HuH-7.5 (cell line): ENCODE measurements around the gene POLR3GL.
"Not testable (repeated sequence)": the region's sequence is repeated elsewhere in the genome, so short reads cannot be mapped to it uniquely, and the experiment has no call there.

Experiments used
- DNase-seq: peaks from one replicate; pipeline ENCODE4 v3.0.0; 2011; ENCODE audit warnings: low spot score

The POLR3GL gene, protein sequence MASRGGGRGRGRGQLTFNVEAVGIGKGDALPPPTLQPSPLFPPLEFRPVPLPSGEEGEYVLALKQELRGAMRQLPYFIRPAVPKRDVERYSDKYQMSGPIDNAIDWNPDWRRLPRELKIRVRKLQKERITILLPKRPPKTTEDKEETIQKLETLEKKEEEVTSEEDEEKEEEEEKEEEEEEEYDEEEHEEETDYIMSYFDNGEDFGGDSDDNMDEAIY

DNA sequence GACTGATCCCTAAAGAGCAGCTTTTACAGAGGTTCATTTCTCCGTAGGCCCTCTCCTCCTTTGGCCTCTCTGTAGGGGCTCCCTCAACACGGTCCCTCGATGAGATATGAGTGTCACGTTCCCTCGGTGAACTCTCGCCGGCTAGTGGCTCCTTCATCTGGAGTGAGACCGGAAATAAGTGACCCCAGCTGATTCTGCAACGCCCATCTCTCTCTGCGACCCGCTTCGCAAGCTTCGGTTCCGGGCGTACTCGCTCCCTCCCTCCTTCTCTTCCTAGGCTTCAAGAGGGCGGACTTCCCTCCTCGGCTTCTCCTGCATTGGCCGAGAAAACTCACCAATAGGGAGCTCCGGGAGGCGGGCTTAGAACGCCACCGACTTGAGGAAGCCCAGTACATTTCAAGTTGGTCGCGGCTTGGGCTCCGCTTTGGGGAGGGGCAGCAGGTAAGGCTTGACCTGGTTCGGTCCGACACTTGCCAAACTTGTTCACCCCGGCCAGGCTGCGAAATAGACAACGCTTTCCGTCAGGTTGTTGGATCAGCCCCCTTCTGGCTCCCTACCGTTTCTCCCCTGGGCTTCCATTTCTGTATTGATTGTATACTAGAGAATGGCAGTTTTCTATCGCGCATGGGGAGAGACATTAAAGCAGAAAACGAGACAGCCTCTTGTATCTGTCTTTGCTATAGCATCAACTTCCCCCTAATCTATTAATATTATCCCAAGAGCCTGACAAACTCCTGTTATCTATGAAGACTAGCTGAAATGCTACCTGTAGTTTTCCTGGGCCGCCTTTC, at the start of gene POLR3GL, which contains the start of gene ANKRD34A:
POLR3GL (plus strand) TSS at position 363 of the 791 bp plus-strand sequence. CDS start 10,176 bp downstream, outside the sequence.
ANKRD34A (minus strand) TSS at position 248 of the 791 bp plus-strand sequence. CDS start 2,816 bp downstream, outside the sequence.
- DNase-seq = peak; percentile 93

DNA sequence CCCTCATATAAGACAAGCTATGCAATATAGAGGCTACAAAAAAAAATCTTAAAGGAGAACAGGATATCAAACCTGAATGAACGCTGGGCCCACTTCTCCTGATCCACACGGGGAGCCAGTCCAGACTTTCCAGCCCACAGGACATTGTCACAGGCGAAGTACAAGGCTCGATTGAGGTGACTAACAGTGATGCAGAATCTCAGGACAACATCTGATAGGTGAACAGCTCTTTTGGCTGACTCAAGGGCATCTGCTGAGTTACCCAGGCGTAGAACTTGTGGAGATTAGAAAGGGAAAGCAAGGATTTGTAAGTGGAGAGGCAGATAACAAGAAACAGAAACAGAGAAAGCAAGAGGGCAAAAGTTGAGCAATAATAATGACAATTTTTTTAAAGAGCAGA, 47.7 kb upstream of the POLR3GL start:
- DNase-seq = no peak

DNA sequence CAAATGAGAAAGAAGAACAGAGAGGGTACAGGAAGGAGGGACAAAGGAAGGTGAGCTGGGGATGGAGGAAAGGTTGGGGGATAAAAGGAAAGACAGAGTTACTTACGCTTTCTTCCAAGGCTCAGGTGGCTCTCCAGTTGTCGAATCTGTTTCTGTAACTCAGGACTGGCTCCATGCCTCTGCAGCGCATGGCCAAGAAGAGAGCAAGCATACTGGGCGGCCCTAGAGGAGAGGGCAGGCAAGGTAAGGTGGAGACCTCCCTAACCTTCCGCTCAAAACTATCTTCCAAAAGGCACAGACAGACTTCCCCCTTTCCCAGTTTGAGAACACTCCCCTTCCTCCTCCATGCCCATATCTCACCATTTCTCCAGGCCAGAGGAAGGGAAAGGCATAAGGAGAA, 46.9 kb upstream of the POLR3GL start:
- DNase-seq = no peak

DNA sequence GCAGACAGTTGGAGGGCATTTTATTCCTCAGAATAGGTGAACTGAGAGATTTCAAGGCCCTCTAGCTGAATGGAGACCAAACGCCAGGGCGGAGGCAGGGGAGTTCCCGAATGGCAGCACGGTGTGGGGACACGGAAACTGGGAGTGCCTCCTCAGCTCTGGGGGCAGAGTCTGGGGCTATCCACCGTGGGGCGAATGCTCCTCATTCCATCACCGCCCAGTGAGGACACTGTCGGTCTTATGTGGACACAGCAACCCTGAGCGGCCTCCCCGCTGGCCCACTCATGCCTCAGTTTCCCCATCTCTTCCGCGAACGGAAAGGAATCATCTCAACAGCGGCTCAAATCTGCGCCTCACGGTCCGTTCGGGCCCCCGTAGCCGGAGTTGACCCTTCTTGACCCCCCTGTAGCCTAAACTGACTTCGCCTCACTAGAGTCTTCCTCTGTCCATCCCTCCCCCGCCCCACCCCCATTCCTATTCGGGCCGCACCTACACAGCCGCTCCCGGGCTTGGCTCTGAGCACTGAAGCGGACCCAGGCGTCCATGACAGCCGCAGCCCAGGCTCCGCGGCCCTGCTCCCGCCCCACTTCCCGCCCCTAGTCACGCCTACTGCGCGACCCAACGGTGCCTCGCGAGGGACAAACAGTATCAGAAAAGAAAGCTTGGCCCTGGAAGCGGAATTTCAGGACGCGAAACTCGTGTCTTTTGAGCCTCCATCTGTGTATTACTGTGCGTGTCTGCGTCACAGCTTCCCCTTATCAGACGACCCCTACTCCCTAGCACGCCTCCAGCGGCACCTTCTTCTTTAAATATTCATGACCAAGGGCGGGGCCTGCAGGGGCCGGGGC, 46.1 kb upstream of the POLR3GL start, which contains the start of gene PEX11B:
PEX11B (minus strand) TSS at position 574 of the 848 bp plus-strand sequence; CDS start at position 545, 29 bp downstream.
- DNase-seq = peak; percentile 63

DNA sequence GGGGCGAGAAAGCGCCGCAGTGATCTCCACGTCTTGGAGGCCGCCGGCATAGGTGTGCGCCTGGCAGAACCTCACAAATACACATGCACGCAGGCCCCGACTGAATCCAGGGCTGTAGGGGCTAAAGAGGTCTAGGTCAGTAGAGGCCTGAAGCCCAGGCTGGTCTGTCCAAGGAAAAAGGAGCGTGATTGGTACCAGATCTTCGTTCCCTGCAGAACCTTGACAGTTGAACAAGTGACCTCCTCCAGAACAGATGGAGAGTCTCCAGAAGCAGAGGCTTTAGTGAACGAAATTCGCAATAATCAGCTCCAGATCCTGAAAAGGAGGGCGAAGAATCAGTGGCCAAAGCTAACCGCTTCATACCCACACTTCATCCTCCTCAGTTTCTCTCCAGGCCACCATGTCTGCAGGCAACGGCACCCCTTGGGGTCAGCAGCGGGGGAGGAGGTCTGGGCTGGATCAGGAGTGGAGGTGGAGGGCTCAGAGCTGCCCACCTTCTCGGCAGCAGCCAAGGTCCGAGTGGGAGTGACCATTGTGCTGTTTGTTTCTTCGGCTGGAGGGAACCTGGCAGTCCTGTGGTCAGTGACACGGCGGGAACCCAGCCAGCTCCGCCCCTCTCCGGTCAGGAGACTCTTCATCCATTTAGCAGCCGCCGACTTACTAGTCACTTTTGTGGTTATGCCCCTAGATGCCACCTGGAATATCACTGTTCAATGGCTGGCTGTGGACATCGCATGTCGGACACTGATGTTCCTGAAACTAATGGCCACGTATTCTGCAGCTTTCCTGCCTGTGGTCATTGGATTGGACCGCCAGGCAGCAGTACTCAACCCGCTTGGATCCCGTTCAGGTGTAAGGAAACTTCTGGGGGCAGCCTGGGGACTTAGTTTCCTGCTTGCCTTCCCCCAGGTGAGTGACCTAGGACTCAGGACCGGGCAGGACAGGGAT, 45.2 kb upstream of the POLR3GL start:
- peak; percentile 46 for DNase-seq

DNA sequence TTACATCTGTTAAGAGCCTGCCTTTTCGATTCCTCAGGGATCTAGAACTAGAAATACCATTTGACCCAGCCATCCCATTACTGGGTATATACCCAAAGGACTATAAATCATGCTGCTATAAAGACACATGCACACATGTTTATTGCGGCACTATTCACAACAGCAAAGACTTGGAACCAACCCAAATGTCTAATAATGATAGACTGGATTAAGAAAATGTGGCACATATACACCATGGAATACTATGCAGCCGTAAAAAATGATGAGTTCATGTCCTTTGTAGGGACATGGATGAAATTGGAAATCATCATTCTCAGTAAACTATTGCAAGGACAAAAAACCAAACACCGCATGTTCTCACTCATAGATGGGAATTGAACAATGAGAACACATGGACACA, 44.2 kb upstream of the POLR3GL start:
- DNase-seq = not testable (repeated sequence)

DNA sequence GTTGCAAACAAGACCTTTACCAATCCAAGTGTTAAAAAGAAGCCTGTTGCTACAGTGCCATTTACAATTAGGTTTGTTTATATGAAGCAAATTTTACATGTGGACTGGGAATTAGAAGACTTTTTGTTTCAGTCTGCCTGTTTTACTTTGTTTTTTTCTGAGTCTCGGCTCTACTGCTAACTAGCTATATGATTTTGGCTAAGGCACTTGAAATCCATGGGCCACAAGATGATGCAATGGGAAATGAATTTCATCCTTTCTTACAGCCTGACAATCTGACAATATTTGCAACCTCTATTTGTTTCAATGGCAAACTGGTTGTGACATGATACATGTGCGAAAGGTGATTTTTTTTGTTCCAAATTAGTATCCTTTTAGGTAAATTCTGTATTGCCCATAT, 42.2 kb upstream of the POLR3GL start:
- DNase-seq = no peak

DNA sequence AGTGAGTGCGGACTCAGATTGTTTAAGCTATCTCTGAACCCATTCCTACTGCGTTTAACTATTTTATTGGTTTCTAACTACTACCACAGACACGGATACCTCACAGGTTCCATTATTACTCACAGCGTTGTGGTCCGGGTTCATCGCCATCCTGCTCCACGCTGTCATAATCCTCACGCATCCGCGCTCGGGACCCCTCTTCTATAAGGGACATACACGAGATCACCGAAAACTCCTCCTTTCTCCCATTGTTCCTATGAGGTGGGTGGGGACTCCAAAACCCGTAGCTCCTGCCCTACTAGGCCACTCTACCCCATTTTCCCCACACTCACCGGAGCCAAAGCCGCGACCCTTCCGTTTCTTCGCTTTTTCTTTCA, 37.8 kb upstream of the POLR3GL start:
- no peak for DNase-seq

DNA sequence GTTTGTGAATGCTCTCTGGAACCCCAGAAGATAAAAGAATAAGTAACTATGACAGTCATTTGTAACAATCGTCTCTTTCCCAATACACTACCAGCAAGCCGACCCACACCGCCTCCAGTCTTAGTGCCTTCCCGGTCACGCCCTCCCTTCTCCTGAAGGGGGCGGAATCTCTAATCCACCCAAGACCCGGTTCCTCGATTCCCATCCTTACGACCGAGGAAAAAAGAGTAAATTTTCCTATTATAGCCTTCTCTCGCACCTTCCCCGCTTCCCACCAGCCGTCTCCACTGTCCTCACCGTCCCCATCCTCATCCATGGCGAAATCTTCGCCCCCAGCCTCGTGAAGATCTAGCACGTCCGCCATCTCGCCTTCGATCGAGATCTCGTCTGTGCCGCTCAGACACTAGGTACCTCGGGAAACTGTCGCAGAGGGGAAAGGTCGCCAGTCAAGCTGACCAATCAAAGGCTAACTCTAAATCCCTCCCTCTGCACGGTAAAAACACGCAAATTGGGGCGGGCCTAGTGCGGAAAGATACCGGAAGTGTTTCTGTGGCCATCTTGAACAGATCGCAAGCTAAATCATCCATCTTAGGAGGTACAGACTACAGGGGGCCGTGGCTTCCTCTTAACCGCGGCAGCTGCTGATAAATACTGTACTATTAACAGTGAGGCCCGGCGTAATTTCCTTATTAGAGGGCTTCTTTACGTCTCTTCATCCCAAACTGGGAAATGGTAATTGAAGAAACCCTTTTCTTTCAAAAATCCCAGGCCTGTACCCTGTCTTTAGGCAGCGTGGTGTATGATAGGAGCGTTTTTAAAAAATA, 37.2 kb upstream of the POLR3GL start, which contains the start of gene RBM8A:
RBM8A (minus strand) TSS at position 422 of the 824 bp plus-strand sequence; CDS start at position 364, 58 bp downstream.
- peak; percentile 68 for DNase-seq

DNA sequence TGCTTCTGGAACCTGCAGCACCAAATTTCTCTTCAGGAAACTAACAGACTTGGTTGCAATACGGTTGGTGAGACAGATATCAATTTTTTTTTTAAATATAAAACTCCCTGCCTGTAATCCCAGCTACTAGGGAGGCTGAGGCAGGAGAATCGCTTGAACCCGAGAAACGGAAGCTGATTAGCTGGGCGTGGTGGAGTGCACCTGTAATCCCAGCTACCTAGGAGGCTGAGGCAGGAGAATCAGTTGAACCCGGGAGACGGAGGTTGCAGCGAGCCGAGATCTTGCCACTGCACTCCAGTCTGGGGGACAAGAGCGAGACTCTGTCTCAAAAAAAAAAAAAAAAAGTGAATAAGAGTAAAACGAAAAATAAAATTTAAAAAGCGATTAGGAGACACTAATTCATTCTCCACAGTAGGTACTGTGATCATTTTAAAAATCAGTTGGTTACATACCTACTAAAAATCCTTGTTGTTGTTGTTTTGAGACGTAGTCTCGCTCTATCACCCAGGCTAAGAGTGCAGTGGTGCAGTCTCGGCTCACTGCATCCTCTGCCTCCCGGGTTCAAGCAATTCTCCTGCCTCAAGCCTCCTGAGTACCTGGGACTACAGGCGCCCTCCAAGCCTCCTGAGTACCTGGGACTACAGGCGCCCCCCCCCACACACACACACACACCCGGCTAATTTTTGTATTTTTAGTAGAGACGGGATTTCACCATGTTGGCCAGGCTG, 36.4 kb upstream of the POLR3GL start:
- no peak for DNase-seq

DNA sequence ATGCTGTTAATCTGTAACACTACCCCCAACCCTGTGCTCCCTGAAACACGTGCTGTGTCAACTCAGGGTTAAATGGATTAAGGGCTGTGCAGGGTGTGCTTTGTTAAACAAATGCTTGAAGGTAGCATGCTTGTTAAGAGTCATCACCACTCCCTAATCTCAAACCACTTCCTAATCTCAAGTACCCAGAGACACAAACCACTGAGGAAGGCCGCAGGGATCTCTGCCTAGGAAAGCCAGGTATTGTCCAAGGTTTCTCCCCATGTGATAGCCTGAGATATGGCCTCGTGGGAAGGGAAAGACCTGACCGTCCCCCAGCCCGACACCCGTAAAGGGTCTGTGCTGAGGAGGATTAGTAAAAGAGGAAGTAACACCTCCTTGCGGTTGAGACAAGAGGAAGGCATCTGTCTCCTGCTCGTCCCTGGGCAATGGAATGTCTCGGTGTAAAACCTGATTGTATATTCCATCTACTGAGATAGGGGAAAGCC, 31.9 kb upstream of the POLR3GL start:
- DNase-seq = not testable (repeated sequence)

DNA sequence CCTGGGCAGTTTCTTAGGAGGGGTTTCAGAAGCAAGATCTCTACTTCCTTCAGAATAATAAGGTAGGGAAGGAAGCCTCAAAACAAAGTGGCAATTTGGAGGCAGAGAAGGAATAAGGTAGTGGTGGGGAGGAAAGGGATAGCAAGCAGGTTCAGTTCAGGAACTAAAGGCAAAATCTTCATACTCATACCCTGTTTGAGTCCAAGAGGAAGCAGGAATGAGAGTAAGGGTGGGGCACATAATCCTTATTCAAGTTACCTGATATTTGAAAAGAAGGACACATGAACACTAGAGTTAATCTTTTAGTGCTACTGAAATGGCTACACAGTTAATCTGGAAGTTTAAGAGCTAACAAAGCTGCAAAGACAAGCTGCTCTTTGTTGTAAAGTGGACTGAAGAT, 28.8 kb upstream of the POLR3GL start:
- no peak for DNase-seq

DNA sequence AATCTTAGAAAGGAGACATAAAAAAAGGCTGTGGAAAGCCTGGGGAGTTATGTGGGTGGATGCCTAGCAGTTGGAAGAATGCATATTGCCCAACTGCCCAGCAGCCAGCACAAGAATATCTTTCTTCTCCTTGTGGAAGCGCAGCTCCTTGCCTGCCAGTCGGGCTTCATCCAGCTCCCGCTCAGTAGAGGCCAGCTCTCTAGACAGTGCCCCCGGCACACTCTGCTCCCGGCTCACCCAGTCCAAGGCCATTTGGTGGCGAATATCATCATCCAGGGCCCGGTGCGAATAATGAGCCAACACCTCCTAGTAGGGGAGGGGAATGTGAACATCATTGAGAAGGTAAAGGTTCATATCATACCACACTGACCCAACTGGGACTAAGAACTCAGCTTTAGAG, 28.2 kb upstream of the POLR3GL start:
- DNase-seq = no peak

DNA sequence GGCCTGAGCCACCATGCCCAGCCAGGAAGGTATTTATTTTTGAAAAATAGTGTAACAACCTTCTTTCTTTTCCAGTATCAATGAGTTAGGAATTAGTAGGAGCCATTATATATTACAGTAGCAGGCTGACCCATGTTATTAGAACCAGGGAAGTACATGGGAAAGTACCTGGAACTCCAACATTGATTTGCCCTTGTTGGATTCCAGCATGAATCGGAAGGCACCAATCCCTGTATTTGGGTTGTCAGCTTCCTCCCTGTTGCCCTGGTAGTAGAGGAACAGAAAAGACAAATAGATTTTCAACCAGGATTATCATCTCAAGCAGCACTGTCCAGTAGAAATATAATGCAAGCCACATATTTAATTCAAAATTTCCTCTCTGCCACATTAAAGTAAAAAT, 27.1 kb upstream of the POLR3GL start:
- DNase-seq = no peak

DNA sequence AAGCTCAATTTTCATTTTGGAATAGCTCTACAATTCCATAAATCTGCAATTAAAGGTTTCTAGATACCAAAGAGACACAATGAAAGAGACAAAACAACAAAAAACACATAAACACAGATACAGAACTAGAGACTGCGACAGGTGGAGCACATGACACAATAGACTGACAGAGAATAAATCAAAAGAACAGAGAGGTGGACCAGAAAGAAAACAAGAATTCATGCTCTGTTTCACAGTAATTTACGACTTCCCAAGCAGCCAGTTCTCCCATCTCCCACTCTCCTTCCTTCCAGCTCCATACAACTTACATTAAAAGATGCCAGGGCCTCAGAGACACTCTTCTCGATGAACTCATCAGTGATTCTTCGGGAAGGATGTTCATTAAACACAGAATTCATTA, 22.1 kb upstream of the POLR3GL start:
- no peak for DNase-seq

DNA sequence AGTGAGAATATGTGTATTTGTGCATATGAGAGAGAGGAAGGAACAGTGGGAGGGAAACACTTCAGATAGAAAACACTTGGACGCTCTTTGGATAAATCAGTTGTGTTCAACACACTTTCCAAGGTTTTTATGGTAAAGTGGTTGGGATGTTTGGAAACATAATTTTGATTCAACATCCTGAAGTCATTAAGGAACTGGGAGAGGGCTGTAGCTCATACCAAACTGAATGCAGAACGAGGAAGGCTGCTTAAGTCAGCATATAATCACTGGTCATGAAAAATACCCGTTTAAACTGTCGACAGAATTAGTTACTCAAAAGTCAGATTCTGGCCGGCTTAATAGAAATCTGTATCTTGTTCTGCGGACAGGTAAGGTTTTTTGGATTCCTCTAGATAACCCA, 21.6 kb upstream of the POLR3GL start:
- no peak for DNase-seq

DNA sequence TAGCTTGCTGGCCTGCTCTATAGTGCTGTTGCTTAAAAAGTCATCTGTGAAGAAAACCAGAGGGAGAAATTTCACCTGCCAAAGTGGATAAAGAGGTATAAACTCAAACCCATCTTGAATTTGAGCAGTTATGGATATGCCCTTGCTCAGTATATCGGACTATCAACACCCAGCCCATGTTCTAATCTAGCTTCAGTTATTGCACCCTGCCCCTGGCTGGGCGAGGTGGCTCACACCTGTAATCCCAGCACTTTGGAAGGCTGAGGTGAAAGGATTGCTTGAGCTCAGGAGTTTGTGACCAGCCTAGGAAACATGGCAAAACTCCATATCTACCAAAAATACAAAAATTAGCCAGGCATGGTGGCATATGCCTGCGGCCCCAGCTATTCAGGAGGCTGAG, 20.0 kb upstream of the POLR3GL start:
- DNase-seq = no peak

DNA sequence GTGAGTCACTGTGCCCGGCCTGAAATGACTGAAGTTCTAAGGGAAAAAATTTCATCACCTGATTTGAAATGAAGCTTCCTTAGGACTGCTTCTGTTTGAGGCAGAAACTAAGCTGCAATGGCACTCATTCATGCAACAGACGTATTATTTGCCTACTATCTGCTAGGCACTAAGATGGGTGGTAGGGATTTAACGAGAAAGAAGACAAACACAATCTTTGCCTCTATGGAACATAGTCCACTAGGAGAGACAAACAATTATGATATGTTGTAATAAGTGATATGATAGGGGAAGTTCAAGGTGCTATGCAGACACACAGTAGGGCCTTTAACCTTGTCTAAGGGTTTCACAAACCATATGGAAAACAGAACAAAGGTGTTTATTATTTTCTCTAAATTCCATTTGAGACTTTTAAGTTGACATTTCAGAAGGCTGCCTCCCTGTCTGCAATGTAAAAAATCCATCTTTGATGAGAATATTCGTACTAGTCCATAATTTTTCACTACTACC, 18.0 kb upstream of the POLR3GL start:
- no peak for DNase-seq

DNA sequence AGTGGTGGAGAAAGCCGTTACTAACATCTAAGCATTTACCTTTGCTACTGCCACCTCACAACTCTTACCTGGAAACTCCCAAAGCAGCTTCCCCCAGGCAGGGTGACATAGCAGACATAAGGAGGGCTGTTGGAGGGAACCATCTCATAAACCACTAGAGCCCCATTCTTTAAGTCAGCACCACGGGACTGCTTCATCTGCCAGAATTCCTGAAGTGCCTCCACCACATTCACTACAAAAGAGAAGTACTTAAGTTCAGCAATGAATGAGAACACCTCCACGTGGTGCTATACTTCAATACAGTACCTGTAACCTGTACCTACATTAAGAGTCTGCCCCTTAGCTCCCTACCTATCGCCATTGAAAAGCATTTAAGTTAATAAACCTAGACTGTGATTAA, 16.9 kb upstream of the POLR3GL start:
- no peak for DNase-seq
